DOHH2 (cell line): ENCODE results near the gene TULP4.

Experiments used
- H3F3A ChIP-seq: fragments of 200-600 bp; sonication (generic), shearing (Covaris generic); 2 replicates; pipeline ENCODE4 v1.6.0; 2016; ENCODE audit warnings: antibody characterized with exemption, mild to moderate bottlenecking; ENCODE audit not compliant: control insufficient read depth, insufficient read depth
- H3K27ac ChIP-seq: fragments of 200-600 bp; sonication (generic); 2 replicates; pipeline ENCODE4 v1.5.1; 2014; ENCODE audit warnings: low read depth, mild to moderate bottlenecking, low read length, moderate library complexity
- H3K27me3 ChIP-seq: fragments of 200-600 bp; sonication (generic); 2 replicates; pipeline ENCODE4 v1.6.1; 2014; ENCODE audit warnings: mild to moderate bottlenecking, low read length, mixed read lengths; ENCODE audit not compliant: control insufficient read depth
- H3K36me3 ChIP-seq: fragments of 200-600 bp; sonication (generic); 2 replicates; pipeline ENCODE4 v1.6.1; 2014; ENCODE audit warnings: mild to moderate bottlenecking, low read length, moderate library complexity, mixed read lengths; ENCODE audit not compliant: control insufficient read depth
- H3K4me1 ChIP-seq: fragments of 200-600 bp; sonication (generic); 2 replicates; pipeline ENCODE4 v1.6.1; 2014; ENCODE audit warnings: mild to moderate bottlenecking, low read length, mixed read lengths; ENCODE audit not compliant: control insufficient read depth
- H3K4me2 ChIP-seq: fragments of 200-600 bp; sonication (generic); 2 replicates; pipeline ENCODE4 v1.6.0; 2014; ENCODE audit warnings: mild to moderate bottlenecking, low read length, moderate library complexity
- H3K4me3 ChIP-seq: fragments of 200-600 bp; sonication (generic); 2 replicates; pipeline ENCODE4 v1.5.1; 2014; ENCODE audit warnings: mild to moderate bottlenecking, low read length, mixed read lengths
- H3K79me2 ChIP-seq: fragments of 200-600 bp; sonication (generic); 2 replicates; pipeline ENCODE4 v1.6.1; 2014; ENCODE audit warnings: mild to moderate bottlenecking, low read length, mixed read lengths; ENCODE audit not compliant: control insufficient read depth
- H3K9me2 ChIP-seq: fragments of 200-600 bp; sonication (generic); replicated peaks from 2 replicates; pipeline ENCODE4 v1.6.1; 2014; ENCODE audit warnings: mild to moderate bottlenecking, low read length, mixed read lengths; ENCODE audit not compliant: control insufficient read depth
- H3K9me3 ChIP-seq: fragments of 200-600 bp; sonication (generic); 2 replicates; pipeline ENCODE4 v1.6.1; 2014; ENCODE audit warnings: antibody characterized with exemption, low read length, mixed read lengths; ENCODE audit not compliant: control insufficient read depth, insufficient read depth
- H4K20me1 ChIP-seq: fragments of 200-600 bp; sonication (generic); 2 replicates; pipeline ENCODE4 v1.6.0; 2014; ENCODE audit warnings: low read depth, mild to moderate bottlenecking, antibody characterized with exemption, low read length, moderate library complexity; ENCODE audit not compliant: control insufficient read depth, insufficient read depth
- EZH2phosphoT487 ChIP-seq: fragments of 200-600 bp; sonication (generic); IDR thresholded peaks from 2 replicates; pipeline ENCODE4 v1.6.1; 2017; ENCODE audit warnings: borderline replicate concordance, mild to moderate bottlenecking, antibody characterized with exemption, low read length, moderate library complexity, mixed read lengths
- TF ChIP-seq, protein P1 (sequence below): fragments of 200-600 bp; sonication (generic); IDR thresholded peaks from one replicate; pipeline ENCODE4 v1.5.1; 2014; ENCODE audit warnings: antibody characterized with exemption, mild to moderate bottlenecking, low read depth, low read length; ENCODE audit not compliant: poor library complexity, severe bottlenecking

Gene TULP4

GRCh38 chr6:158437571-158437970 is 125.3 kb downstream of the TULP4 start:
- H3K4me3 ChIP-seq, result no peak overlapping the region
- no peak overlapping the region for H3K27ac ChIP-seq
- H3K9me3 ChIP-seq, result no peaks in the 10 kb centered on the region
- no peaks in the 10 kb centered on the region; the same call in 1 of the 2 replicates for H3K36me3 ChIP-seq
- H3K4me1 ChIP-seq, result peaks cover 4% of the 10 kb centered on the region
- H4K20me1 ChIP-seq, result no peaks in the 10 kb centered on the region
- no peaks in the 10 kb centered on the region for H3K79me2 ChIP-seq
- H3K9me2 ChIP-seq, result no peaks in the 10 kb centered on the region
- H3K27me3 ChIP-seq, result no peaks in the 10 kb centered on the region
- no peak overlapping the region for H3K4me2 ChIP-seq
- TF ChIP-seq EZH2phosphoT487, result no peak
- TF ChIP-seq, protein P1, sequence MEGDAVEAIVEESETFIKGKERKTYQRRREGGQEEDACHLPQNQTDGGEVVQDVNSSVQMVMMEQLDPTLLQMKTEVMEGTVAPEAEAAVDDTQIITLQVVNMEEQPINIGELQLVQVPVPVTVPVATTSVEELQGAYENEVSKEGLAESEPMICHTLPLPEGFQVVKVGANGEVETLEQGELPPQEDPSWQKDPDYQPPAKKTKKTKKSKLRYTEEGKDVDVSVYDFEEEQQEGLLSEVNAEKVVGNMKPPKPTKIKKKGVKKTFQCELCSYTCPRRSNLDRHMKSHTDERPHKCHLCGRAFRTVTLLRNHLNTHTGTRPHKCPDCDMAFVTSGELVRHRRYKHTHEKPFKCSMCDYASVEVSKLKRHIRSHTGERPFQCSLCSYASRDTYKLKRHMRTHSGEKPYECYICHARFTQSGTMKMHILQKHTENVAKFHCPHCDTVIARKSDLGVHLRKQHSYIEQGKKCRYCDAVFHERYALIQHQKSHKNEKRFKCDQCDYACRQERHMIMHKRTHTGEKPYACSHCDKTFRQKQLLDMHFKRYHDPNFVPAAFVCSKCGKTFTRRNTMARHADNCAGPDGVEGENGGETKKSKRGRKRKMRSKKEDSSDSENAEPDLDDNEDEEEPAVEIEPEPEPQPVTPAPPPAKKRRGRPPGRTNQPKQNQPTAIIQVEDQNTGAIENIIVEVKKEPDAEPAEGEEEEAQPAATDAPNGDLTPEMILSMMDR, result no peak
- no peaks in the 10 kb centered on the region for H3F3A ChIP-seq

- TF ChIP-seq, protein P1, result no peak
- TF ChIP-seq EZH2phosphoT487, result no peak
- H3K4me3 ChIP-seq, result no peak overlapping the region
- H3K79me2 ChIP-seq, result no peaks in the 10 kb centered on the region
- no peaks in the 10 kb centered on the region for H3F3A ChIP-seq
- H3K9me3 ChIP-seq, result no peaks in the 10 kb centered on the region
- no peaks in the 10 kb centered on the region for H3K9me2 ChIP-seq
- no peak overlapping the region for H3K4me2 ChIP-seq
- H3K27me3 ChIP-seq, result no peaks in the 10 kb centered on the region
- H4K20me1 ChIP-seq, result no peaks in the 10 kb centered on the region
- H3K4me1 ChIP-seq, result peaks cover 4% of the 10 kb centered on the region
- H3K27ac ChIP-seq, result no peak overlapping the region
- H3K36me3 ChIP-seq, result no peaks in the 10 kb centered on the region; the same call in 1 of the 2 replicates
These were observed 126.0 kb downstream of the TULP4 start for GRCh38 chr6:158438226-158438625.

GRCh38 chr6:158439255-158439654 is 127.0 kb downstream of the TULP4 start:
- no peaks in the 10 kb centered on the region for H3K9me2 ChIP-seq

More at GRCh38 chr6:158439255-158439654, 127.0 kb downstream of the TULP4 start:
- Histone ChIP-seq H3K4me2 (no peak overlapping the region), H3K9me3 (no peaks in the 10 kb centered on the region), H3K4me3 (no peak overlapping the region), H3K27me3 (no peaks in the 10 kb centered on the region), H3K36me3 (no peaks in the 10 kb centered on the region; the same call in 1 of the 2 replicates), H3K79me2 (no peaks in the 10 kb centered on the region), H3K27ac (no peak overlapping the region), H3F3A (no peaks in the 10 kb centered on the region), H4K20me1 (no peaks in the 10 kb centered on the region), H3K4me1 (peaks cover 4% of the 10 kb centered on the region)
- TF ChIP-seq EZH2phosphoT487, result no peak
- TF ChIP-seq, protein P1, result no peak
